GM10266 (cell line): ENCODE measurements around the gene GOLPH3L.

ENCODE experiments used
- DNase-seq: peaks from one replicate; pipeline ENCODE4 v3.0.0; 2012; ENCODE audit errors: extremely low spot score
- CTCF ChIP-seq: IDR thresholded peaks from 2 replicates; pipeline ENCODE4 v1.5.1; 2012; ENCODE audit warnings: mild to moderate bottlenecking, low read depth; ENCODE audit not compliant: control insufficient read depth, insufficient read depth; ENCODE audit errors: missing control alignments

The GOLPH3L gene

GRCh38 chr1:150708595-150708994 lies 11.6 kb upstream of the GOLPH3L start:
- TF ChIP-seq CTCF = no peak

GRCh38 chr1:150706091-150706490 lies 9.1 kb upstream of the GOLPH3L start:
- DNase-seq = no peak
- TF ChIP-seq CTCF = no peak

More at GRCh38 chr1:150708595-150708994, 11.6 kb upstream of the GOLPH3L start:
- peak; percentile 43 for DNase-seq

GRCh38 chr1:150703427-150703826 lies 6.5 kb upstream of the GOLPH3L start:
- DNase-seq = no peak
- no peak for TF ChIP-seq CTCF

- no peak for DNase-seq
- TF ChIP-seq CTCF = no peak
These were observed 364 bp downstream of the GOLPH3L start for GRCh38 chr1:150696590-150696989.

GRCh38 chr1:150696162-150696561 lies 792 bp downstream of the GOLPH3L start:
- DNase-seq = no peak

GRCh38 chr1:150695561-150695960 lies 1.4 kb downstream of the GOLPH3L start:
- TF ChIP-seq CTCF = no peak
- DNase-seq = no peak

More at GRCh38 chr1:150696162-150696561, 792 bp downstream of the GOLPH3L start:
- TF ChIP-seq CTCF = no peak

GRCh38 chr1:150692720-150693119 lies 4.2 kb downstream of the GOLPH3L start:
- DNase-seq = no peak
- TF ChIP-seq CTCF = no peak
